ACC112 (cell line): ENCODE data around the gene TLR5.

Experiments used
- H2AFZ ChIP-seq: fragments of 200-600 bp; sonication (generic); one replicate; pipeline ENCODE4 v1.6.0; 2017; ENCODE audit warnings: antibody characterized with exemption, low read length; ENCODE audit not compliant: unreplicated experiment
- H3K27ac ChIP-seq: fragments of 200-600 bp; sonication (generic); 2 replicates; pipeline ENCODE4 v1.5.1; 2014; ENCODE audit warnings: low read depth, mild to moderate bottlenecking, antibody characterized with exemption, low read length, moderate library complexity
- H3K27me3 ChIP-seq: fragments of 200-600 bp; sonication (generic); 2 replicates; pipeline ENCODE4 v1.6.1; 2014; ENCODE audit warnings: mild to moderate bottlenecking, antibody characterized with exemption, low read length, moderate library complexity, mixed read lengths; ENCODE audit not compliant: insufficient read depth
- H3K36me3 ChIP-seq: fragments of 200-600 bp; sonication (generic); 2 replicates; pipeline ENCODE4 v1.6.1; 2016; ENCODE audit warnings: mild to moderate bottlenecking, antibody characterized with exemption, low read length, moderate library complexity, mixed read lengths; ENCODE audit not compliant: insufficient read depth
- H3K4me1 ChIP-seq: fragments of 200-600 bp; sonication (generic); one replicate; pipeline ENCODE4 v1.6.1; 2016; ENCODE audit warnings: low read length, mixed read lengths; ENCODE audit not compliant: insufficient read depth, unreplicated experiment, control insufficient read depth
- H3K4me3 ChIP-seq: fragments of 200-600 bp; sonication (generic); 2 replicates; pipeline ENCODE4 v1.5.1; 2014; ENCODE audit warnings: mild to moderate bottlenecking, low read depth, low read length
- H3K79me2 ChIP-seq: fragments of 200-600 bp; sonication (generic); one replicate; pipeline ENCODE4 v1.6.0; 2016; ENCODE audit warnings: low read length; ENCODE audit not compliant: control insufficient read depth, unreplicated experiment, insufficient read depth

The TLR5 gene, protein sequence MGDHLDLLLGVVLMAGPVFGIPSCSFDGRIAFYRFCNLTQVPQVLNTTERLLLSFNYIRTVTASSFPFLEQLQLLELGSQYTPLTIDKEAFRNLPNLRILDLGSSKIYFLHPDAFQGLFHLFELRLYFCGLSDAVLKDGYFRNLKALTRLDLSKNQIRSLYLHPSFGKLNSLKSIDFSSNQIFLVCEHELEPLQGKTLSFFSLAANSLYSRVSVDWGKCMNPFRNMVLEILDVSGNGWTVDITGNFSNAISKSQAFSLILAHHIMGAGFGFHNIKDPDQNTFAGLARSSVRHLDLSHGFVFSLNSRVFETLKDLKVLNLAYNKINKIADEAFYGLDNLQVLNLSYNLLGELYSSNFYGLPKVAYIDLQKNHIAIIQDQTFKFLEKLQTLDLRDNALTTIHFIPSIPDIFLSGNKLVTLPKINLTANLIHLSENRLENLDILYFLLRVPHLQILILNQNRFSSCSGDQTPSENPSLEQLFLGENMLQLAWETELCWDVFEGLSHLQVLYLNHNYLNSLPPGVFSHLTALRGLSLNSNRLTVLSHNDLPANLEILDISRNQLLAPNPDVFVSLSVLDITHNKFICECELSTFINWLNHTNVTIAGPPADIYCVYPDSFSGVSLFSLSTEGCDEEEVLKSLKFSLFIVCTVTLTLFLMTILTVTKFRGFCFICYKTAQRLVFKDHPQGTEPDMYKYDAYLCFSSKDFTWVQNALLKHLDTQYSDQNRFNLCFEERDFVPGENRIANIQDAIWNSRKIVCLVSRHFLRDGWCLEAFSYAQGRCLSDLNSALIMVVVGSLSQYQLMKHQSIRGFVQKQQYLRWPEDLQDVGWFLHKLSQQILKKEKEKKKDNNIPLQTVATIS

DNA sequence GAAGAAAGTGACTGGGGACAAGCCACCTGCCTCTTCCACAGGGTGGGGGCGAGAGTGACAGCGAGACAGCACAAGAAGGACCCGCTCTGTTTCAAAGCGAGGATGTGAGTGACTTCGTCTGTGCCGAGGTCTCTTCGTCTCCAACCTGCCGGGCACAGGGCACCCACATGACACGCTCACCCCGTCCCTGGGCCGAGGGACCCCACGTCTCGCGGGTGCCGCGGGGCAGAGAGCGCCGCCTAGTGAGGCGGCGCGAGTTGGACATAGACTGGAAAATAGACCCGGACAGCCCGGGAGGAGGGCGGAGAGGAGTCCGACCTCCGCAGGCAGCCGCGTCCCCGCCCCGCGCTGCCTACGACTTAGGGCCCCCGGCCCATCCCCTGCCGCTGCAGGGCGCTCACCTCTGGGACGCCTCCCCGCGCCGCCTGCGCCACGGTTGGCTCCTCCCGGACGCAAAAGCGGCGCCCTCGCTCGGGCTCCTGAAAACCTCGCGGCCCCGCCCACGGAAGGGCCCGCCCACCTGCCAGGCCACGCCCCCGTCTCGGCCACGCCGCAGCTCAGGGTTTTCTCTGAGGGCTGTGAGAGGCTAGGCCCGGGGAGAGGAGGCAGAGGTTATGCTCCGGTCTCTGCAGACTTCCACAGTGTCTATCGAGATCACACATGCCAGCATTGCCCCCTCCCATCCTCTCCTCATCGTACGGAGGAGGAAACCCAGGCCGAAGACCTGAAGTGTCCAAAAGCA is at the start of gene TLR5:
TSS of gene TLR5 (minus strand) at position 454 of the 742 bp plus-strand sequence. CDS start 30,217 bp downstream, outside the sequence.
- Histone ChIP-seq H3K36me3 (no peaks in the 10 kb centered on the region), H3K4me1 (no peaks in the 10 kb centered on the region), H2AFZ (peak within 1 kb of the TSS; percentile 53), H3K27me3 (peaks cover 42% of the 10 kb centered on the region), H3K4me3 (peak within 1 kb of the TSS; percentile 78), H3K79me2 (no peaks in the 10 kb centered on the region), H3K27ac (no peak within 1 kb of the TSS)

DNA sequence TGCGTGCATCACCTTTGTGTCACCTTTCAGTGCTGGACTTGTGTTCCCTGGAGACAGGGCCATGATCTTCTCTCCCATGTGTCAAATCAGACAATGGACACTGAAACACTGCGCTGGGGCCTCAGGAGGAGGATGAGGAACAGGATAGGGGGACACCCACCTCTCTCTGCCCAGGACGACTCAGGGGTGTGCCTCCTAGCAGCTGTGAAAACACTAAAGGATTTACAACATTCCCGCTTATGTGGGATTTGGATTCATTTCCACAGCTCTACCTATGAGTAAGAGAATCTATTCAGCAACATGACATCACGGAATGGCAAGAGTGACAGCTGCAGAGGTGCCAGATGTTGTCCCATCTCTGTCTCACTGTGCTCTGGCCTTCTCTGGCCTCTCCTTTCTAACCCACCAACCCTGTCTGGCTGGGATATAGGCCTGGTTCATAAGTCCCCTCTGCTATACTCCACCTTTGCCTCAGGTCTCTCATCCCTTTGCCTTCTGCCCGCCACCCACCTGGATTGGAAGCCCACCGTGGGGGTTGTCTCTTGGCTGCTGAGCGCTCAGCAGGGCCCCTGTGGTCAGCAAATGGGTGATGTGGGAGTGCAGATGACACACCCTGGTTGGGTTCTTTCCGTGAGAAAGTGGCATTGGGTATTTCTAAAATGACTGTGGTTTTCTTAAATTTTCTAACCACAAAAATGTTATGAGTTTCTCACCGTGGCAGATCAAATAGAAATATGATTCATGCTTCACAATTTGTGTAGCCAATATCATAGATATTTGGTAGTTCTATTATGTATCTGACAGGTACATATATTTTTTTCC is 47.1 kb upstream of the TLR5 start:
- H3K4me3 ChIP-seq: no peak overlapping the region
- H3K27me3 ChIP-seq: peaks cover 27% of the 10 kb centered on the region
- H3K79me2 ChIP-seq: no peaks in the 10 kb centered on the region
- no peak overlapping the region for H3K27ac ChIP-seq
- H3K4me1 ChIP-seq: no peaks in the 10 kb centered on the region
- H2AFZ ChIP-seq: no peak overlapping the region
- no peaks in the 10 kb centered on the region for H3K36me3 ChIP-seq

DNA sequence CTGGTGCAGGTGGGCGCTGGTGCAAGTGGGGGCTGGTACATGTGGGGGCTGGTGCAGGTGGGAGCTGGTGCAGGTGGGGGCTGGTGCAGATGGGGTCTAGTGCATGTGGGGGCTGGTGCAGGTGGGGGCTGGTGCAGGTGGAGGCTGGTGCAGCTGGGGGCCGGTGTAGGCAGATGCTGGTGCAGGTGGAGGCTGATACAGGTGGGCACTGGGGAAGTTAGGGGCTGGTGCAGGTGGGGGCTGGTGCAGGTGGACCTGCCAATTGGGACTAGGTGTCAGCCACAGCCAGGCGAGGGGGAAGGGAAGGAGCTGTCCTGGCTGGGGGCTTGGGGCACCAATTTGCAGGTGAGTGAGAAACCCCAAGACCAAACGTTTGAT is 46.5 kb upstream of the TLR5 start:
- no peak overlapping the region for H3K4me3 ChIP-seq

DNA sequence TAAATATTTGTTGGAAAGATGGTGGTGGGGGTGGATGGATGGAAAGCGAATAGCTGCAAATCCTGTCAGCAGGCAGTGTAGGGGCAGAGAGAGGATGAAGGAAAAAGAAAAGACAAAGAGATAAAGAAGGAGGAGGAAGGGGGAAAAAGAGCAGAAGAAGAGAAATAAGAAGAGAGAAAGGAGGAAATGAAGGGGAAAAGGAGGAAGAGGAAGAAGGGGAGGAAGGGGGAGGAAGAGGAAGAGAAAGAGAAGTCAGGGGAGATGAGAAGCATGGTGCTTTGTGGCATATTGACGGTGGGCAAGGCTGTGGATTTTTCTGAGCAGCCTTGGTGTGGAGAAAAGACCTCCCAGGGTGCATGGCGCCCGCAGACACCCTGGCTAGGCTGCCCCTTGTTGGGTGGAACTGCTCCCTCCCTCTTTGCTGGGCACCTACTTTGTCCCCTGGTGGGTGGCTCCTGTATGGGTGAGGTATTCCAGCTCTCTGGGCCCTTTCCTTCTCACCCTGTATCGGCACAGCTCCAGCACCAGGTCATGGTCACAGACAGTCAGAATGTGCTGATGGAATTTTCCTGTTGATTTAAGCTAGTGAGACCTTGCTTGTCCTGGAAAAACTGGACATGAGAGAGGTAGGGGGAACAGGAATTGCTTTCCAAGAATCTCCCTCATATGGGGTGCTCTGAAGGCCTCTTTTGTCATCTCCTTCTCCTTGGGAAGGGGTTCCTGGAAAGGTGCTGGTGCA is 45.7 kb upstream of the TLR5 start:
- no peak overlapping the region for H2AFZ ChIP-seq
- peaks cover 27% of the 10 kb centered on the region for H3K27me3 ChIP-seq
- H3K27ac ChIP-seq: no peak overlapping the region
- H3K36me3 ChIP-seq: no peaks in the 10 kb centered on the region
- no peak overlapping the region for H3K4me3 ChIP-seq
- H3K4me1 ChIP-seq: no peaks in the 10 kb centered on the region
- H3K79me2 ChIP-seq: no peaks in the 10 kb centered on the region

More for the DNA sequence above, 46.5 kb upstream of the TLR5 start:
- Histone ChIP-seq H3K36me3 (no peaks in the 10 kb centered on the region), H3K27me3 (peaks cover 27% of the 10 kb centered on the region), H3K4me1 (no peaks in the 10 kb centered on the region), H3K79me2 (no peaks in the 10 kb centered on the region), H2AFZ (no peak overlapping the region), H3K27ac (no peak overlapping the region)

DNA sequence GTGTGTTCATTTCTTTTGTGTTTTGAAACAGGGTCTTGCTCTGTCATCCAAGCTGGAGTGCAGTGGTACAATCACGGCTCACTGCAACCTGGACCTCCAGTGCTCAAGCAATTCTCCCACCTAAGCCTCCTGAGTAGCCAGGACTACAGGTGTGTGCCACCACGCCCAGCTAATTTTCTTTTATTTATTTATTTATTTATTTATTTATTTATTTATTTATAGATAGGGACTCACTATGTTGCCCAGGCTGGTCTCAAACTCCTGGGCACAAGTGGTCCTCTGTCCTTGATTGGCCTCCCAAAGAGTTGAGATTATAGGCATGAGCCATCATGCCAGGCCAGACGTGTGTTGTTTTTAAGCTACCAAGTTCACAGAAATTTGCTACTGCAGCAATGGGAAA is 43.8 kb upstream of the TLR5 start:
- Histone ChIP-seq H3K27me3 (peaks cover 27% of the 10 kb centered on the region), H3K79me2 (no peaks in the 10 kb centered on the region), H3K27ac (no peak overlapping the region), H3K4me1 (no peaks in the 10 kb centered on the region), H3K4me3 (no peak overlapping the region), H3K36me3 (no peaks in the 10 kb centered on the region), H2AFZ (no peak overlapping the region)

- no peak overlapping the region for H3K4me3 ChIP-seq
- H3K36me3 ChIP-seq: no peaks in the 10 kb centered on the region
- no peak overlapping the region for H2AFZ ChIP-seq
- no peaks in the 10 kb centered on the region for H3K4me1 ChIP-seq
- peaks cover 38% of the 10 kb centered on the region for H3K27me3 ChIP-seq
- H3K79me2 ChIP-seq: no peaks in the 10 kb centered on the region
- H3K27ac ChIP-seq: no peak overlapping the region
These were observed 40.3 kb upstream of the TLR5 start for GRCh38 chr1:223183268-223183862.

DNA sequence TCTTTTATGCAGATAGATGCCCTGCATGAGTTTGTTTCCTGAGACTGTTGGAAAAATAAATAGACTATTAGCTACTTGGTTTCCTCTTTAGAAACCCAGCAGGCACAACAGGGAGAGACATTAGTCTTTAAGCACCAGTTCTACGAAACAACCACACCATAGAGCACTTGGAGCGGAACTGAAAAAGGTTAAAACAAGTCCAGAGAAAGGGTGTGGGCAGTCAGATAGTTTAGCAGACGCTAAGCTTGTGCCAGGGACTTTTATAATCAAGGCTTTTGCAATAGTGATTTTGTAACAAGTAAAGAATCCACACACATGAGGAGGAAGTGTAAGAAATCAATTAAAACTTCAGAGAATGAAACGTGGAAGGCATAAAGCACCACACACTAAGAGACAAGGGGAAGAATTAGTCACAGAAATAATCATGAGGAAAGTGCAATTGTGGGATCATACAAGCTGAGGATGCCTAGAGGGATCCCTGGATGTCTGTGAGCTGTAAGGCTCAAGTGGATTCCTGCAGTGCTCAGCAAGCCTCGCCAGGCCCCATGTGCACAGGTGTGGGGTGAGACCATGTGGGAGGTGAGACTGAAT is 37.8 kb upstream of the TLR5 start:
- Histone ChIP-seq H3K79me2 (no peaks in the 10 kb centered on the region), H3K4me3 (no peak overlapping the region), H3K27ac (no peak overlapping the region), H3K36me3 (no peaks in the 10 kb centered on the region), H2AFZ (no peak overlapping the region), H3K27me3 (peaks cover 30% of the 10 kb centered on the region), H3K4me1 (no peaks in the 10 kb centered on the region)

- Histone ChIP-seq H3K79me2 (no peaks in the 10 kb centered on the region), H3K36me3 (no peaks in the 10 kb centered on the region), H3K27ac (no peak overlapping the region), H3K4me1 (no peaks in the 10 kb centered on the region), H3K27me3 (peaks cover 28% of the 10 kb centered on the region), H3K4me3 (no peak overlapping the region), H2AFZ (no peak overlapping the region)
These were observed 36.7 kb upstream of the TLR5 start for GRCh38 chr1:223179786-223180185.

DNA sequence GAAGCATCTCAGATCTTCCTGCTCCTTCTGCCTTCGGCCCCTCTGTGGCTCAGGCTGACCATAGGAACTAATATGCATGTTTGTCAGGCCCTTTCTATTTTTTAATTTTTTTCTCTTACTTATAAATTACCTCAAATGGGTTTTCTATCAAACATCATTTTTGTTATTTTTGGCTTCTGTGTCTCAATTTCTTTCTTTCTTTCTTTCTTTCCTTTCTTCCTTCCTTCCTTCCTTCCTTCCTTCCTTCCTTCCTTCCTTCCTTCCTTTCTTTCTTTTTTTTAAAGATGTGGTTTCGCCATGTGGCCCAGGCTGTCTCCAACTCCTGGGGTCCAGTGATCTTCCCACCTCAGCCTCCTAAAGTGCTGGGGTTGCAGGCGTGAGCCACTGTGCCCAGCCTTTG is 36.2 kb upstream of the TLR5 start:
- Histone ChIP-seq H3K4me3 (no peak overlapping the region), H3K4me1 (no peaks in the 10 kb centered on the region), H3K27me3 (peaks cover 28% of the 10 kb centered on the region), H3K36me3 (no peaks in the 10 kb centered on the region), H3K79me2 (no peaks in the 10 kb centered on the region), H2AFZ (no peak overlapping the region), H3K27ac (no peak overlapping the region)
